T-helper 1 cell treated with Interleukin-12 subunit alpha and Interleukin-12 subunit beta and Interleukin-4 antibody, amounts not matched to agents 30 μg/mL and 1 μg/mL, for 36 hours (primary cell): Measurements from ENCODE around the gene CSNK2B.

ENCODE experiments used
- H3K27ac Mint-ChIP-seq: one replicate; pipeline ENCODE4 v1.8.0; 2021; ENCODE audit warnings: mild to moderate bottlenecking, mixed read lengths
- H3K27me3 Mint-ChIP-seq: one replicate; pipeline ENCODE4 v1.8.0; 2021; ENCODE audit warnings: low read depth, mixed read lengths
- H3K36me3 Mint-ChIP-seq: one replicate; pipeline ENCODE4 v1.8.0; 2021; ENCODE audit warnings: low read depth, mixed read lengths
- H3K4me1 Mint-ChIP-seq: one replicate; pipeline ENCODE4 v1.8.0; 2021; ENCODE audit warnings: low read depth, mixed read lengths
- H3K4me3 Mint-ChIP-seq: one replicate; pipeline ENCODE4 v1.8.0; 2021; ENCODE audit warnings: mild to moderate bottlenecking, moderate library complexity, mixed read lengths
- H3K9me3 Mint-ChIP-seq: one replicate; pipeline ENCODE4 v1.8.0; 2021; ENCODE audit warnings: mixed read lengths

Gene CSNK2B

GRCh38 chr6:31662124-31662723 lies 3.7 kb upstream of the CSNK2B start:
- Mint-ChIP-seq H3K4me3 (peak overlapping the region; percentile 44), H3K36me3 (peaks cover 59% of the 10 kb centered on the region), H3K27ac (no peak overlapping the region), H3K27me3 (no peaks in the 10 kb centered on the region), H3K9me3 (no peaks in the 10 kb centered on the region), H3K4me1 (peaks cover 63% of the 10 kb centered on the region)

GRCh38 chr6:31663126-31663960 lies 2.5 kb upstream of the CSNK2B start:
- Mint-ChIP-seq H3K27me3 (no peaks in the 10 kb centered on the region), H3K4me1 (peaks cover 61% of the 10 kb centered on the region), H3K4me3 (peak overlapping the region; percentile 95), H3K27ac (peak overlapping the region; percentile 95), H3K9me3 (no peaks in the 10 kb centered on the region), H3K36me3 (peaks cover 59% of the 10 kb centered on the region)

GRCh38 chr6:31663961-31664789 lies 1.7 kb upstream of the CSNK2B start:
- H3K36me3 Mint-ChIP-seq = peaks cover 63% of the 10 kb centered on the region
- no peaks in the 10 kb centered on the region for H3K27me3 Mint-ChIP-seq
- no peaks in the 10 kb centered on the region for H3K9me3 Mint-ChIP-seq

GRCh38 chr6:31664790-31665500 lies 935 bp upstream of the CSNK2B start, which contains the start of gene GPANK1:
TSS of gene GPANK1 (minus strand) at chr6:31664997. CDS start at chr6:31664478, 519 bp downstream.
- Mint-ChIP-seq H3K27me3 (no peaks in the 10 kb centered on the region), H3K4me3 (peak within 1 kb of the TSS; percentile 95), H3K27ac (peak within 1 kb of the TSS; percentile 95), H3K9me3 (no peaks in the 10 kb centered on the region), H3K36me3 (peaks cover 69% of the 10 kb centered on the region), H3K4me1 (peaks cover 52% of the 10 kb centered on the region)

More at GRCh38 chr6:31663961-31664789, 1.7 kb upstream of the CSNK2B start:
- Mint-ChIP-seq H3K4me3 (peak overlapping the region; percentile 95), H3K27ac (peak overlapping the region; percentile 95), H3K4me1 (peaks cover 59% of the 10 kb centered on the region)

GRCh38 chr6:31666337-31666965 lies 571 bp downstream of the CSNK2B start:
- no peaks in the 10 kb centered on the region for H3K27me3 Mint-ChIP-seq
- H3K4me3 Mint-ChIP-seq = peak overlapping the region; percentile 95
- peaks cover 75% of the 10 kb centered on the region for H3K36me3 Mint-ChIP-seq
- H3K4me1 Mint-ChIP-seq = peaks cover 45% of the 10 kb centered on the region
- H3K27ac Mint-ChIP-seq = peak overlapping the region; percentile 95
- no peaks in the 10 kb centered on the region for H3K9me3 Mint-ChIP-seq

GRCh38 chr6:31669676-31670075 lies 3.8 kb downstream of the CSNK2B start, which contains the start of gene LY6G5B:
TSS of gene LY6G5B (plus strand) at chr6:31669976. CDS start at chr6:31670951, 975 bp downstream.
- no peak within 1 kb of the TSS for H3K4me3 Mint-ChIP-seq
- peaks cover 24% of the 10 kb centered on the region for H3K4me1 Mint-ChIP-seq
- H3K9me3 Mint-ChIP-seq = no peaks in the 10 kb centered on the region
- peaks cover 67% of the 10 kb centered on the region for H3K36me3 Mint-ChIP-seq
- H3K27ac Mint-ChIP-seq = no peak within 1 kb of the TSS
- H3K27me3 Mint-ChIP-seq = no peaks in the 10 kb centered on the region

- H3K9me3 Mint-ChIP-seq = no peaks in the 10 kb centered on the region
- no peak overlapping the region for H3K4me3 Mint-ChIP-seq
- H3K27me3 Mint-ChIP-seq = no peaks in the 10 kb centered on the region
- H3K27ac Mint-ChIP-seq = no peak overlapping the region
- H3K36me3 Mint-ChIP-seq = peaks cover 18% of the 10 kb centered on the region
- H3K4me1 Mint-ChIP-seq = peaks cover 22% of the 10 kb centered on the region
Measured at GRCh38 chr6:31676322-31676903, 10.5 kb downstream of the CSNK2B start.

- Mint-ChIP-seq H3K27me3 (no peaks in the 10 kb centered on the region), H3K4me3 (no peak overlapping the region), H3K4me1 (peaks cover 24% of the 10 kb centered on the region), H3K27ac (no peak overlapping the region), H3K36me3 (peaks cover 16% of the 10 kb centered on the region), H3K9me3 (no peaks in the 10 kb centered on the region)
Measured at GRCh38 chr6:31676904-31677303, 11.0 kb downstream of the CSNK2B start.

- Mint-ChIP-seq H3K4me1 (peaks cover 24% of the 10 kb centered on the region), H3K27me3 (no peaks in the 10 kb centered on the region), H3K4me3 (no peak overlapping the region), H3K9me3 (no peaks in the 10 kb centered on the region), H3K36me3 (peaks cover 8% of the 10 kb centered on the region), H3K27ac (no peak overlapping the region)
Measured at GRCh38 chr6:31677955-31678354, 12.1 kb downstream of the CSNK2B start.

- Mint-ChIP-seq H3K9me3 (no peaks in the 10 kb centered on the region), H3K4me1 (peaks cover 24% of the 10 kb centered on the region), H3K36me3 (peaks cover 5% of the 10 kb centered on the region), H3K27ac (peak within 1 kb of the TSS; percentile 76), H3K27me3 (no peaks in the 10 kb centered on the region), H3K4me3 (peak within 1 kb of the TSS; percentile 81)
Measured at GRCh38 chr6:31680226-31681134, 14.6 kb downstream of the CSNK2B start, which contains the start of gene LY6G5C. TSS of gene LY6G5C (minus strand) at chr6:31681067. CDS start at chr6:31680373, 694 bp downstream.

- Mint-ChIP-seq H3K4me1 (peaks cover 24% of the 10 kb centered on the region), H3K36me3 (peaks cover 8% of the 10 kb centered on the region), H3K27ac (peak overlapping the region; percentile 76), H3K27me3 (no peaks in the 10 kb centered on the region), H3K4me3 (peak overlapping the region; percentile 81), H3K9me3 (no peaks in the 10 kb centered on the region)
Measured at GRCh38 chr6:31681135-31681671, 15.3 kb downstream of the CSNK2B start.

- H3K9me3 Mint-ChIP-seq = no peaks in the 10 kb centered on the region
- H3K27me3 Mint-ChIP-seq = no peaks in the 10 kb centered on the region
- no peak overlapping the region for H3K27ac Mint-ChIP-seq
- no peak overlapping the region for H3K4me3 Mint-ChIP-seq
- H3K36me3 Mint-ChIP-seq = peaks cover 19% of the 10 kb centered on the region
- peaks cover 18% of the 10 kb centered on the region for H3K4me1 Mint-ChIP-seq
Measured at GRCh38 chr6:31683591-31683990, 17.7 kb downstream of the CSNK2B start.
